Nucleus accumbens (tissue), 56 donors: ENCODE measurements around the gene PCDHGB1.
"Not testable (repeated sequence)": the region's sequence is repeated elsewhere in the genome, so short reads cannot be mapped to it uniquely, and the experiment has no call there.

Source experiments
- DNase-seq, 56 donors: peaks; one replicate each; lab custom pipeline; 2025; lab: John Stamatoyannopoulos, UW

Gene PCDHGB1

GRCh38 chr5:141343953-141344463, 5.9 kb upstream of the PCDHGB1 start:
- no peak for DNase-seq

DNA sequence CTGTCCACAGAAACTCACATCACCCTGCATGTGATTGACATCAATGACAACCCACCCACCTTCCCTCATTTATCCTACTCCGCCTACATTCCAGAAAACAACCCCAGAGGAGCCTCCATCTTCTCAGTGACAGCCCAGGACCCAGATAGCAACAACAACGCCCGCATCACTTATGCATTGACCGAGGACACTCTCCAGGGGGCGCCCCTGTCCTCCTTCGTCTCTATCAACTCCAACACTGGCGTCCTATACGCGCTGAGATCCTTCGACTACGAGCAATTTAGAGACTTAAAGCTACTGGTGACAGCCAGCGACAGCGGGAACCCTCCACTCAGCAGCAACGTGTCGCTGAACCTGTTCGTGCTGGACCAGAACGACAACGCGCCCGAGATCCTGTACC, 4.6 kb upstream of the PCDHGB1 start:
- no peak for DNase-seq

GRCh38 chr5:141346017-141346416, 3.9 kb upstream of the PCDHGB1 start:
- not testable (repeated sequence) for DNase-seq

GRCh38 chr5:141351591-141351990, 1.7 kb downstream of the PCDHGB1 start:
- no peak for DNase-seq

- DNase-seq, result no peak
Observed at GRCh38 chr5:141354900-141355469, 5.1 kb downstream of the PCDHGB1 start, which contains the start of gene PCDHGA4. Gene PCDHGA4 (plus strand): TSS chr5:141355021. CDS start chr5:141355108, 87 bp downstream.

DNA sequence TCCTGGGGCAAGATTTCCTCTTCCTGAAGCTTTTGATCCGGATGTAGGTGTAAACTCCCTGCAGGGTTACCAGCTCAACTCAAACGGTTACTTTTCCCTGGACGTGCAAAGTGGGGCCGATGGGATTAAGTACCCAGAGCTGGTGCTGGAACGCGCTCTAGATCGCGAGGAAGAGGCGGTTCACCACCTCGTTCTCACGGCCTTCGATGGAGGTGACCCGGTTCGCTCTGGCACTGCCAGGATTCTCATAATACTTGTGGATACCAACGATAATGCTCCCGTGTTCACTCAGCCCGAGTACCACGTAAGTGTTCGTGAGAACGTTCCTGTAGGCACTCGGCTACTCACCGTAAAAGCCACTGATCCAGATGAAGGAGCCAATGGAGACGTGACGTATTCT, 5.7 kb downstream of the PCDHGB1 start:
- no peak for DNase-seq

GRCh38 chr5:141356133-141356532, 6.2 kb downstream of the PCDHGB1 start:
- no peak for DNase-seq

GRCh38 chr5:141356950-141357349, 7.1 kb downstream of the PCDHGB1 start:
- DNase-seq, result no peak

- peak in 1 of 56 donors; percentile 5 for DNase-seq
Observed at GRCh38 chr5:141359790-141360426, 10.0 kb downstream of the PCDHGB1 start, which contains the start of gene PCDHGB2. Gene PCDHGB2 (plus strand): TSS chr5:141359994. CDS start chr5:141360136, 142 bp downstream.

- no peak for DNase-seq
Observed at GRCh38 chr5:141360685-141361084, 10.8 kb downstream of the PCDHGB1 start.

GRCh38 chr5:141362719-141363118, 12.8 kb downstream of the PCDHGB1 start:
- DNase-seq, result no peak

- no peak for DNase-seq
Observed at GRCh38 chr5:141363952-141364660, 14.2 kb downstream of the PCDHGB1 start, which contains the start of gene PCDHGA5. Gene PCDHGA5 (plus strand): TSS chr5:141364162. CDS start chr5:141364331, 169 bp downstream.

DNA sequence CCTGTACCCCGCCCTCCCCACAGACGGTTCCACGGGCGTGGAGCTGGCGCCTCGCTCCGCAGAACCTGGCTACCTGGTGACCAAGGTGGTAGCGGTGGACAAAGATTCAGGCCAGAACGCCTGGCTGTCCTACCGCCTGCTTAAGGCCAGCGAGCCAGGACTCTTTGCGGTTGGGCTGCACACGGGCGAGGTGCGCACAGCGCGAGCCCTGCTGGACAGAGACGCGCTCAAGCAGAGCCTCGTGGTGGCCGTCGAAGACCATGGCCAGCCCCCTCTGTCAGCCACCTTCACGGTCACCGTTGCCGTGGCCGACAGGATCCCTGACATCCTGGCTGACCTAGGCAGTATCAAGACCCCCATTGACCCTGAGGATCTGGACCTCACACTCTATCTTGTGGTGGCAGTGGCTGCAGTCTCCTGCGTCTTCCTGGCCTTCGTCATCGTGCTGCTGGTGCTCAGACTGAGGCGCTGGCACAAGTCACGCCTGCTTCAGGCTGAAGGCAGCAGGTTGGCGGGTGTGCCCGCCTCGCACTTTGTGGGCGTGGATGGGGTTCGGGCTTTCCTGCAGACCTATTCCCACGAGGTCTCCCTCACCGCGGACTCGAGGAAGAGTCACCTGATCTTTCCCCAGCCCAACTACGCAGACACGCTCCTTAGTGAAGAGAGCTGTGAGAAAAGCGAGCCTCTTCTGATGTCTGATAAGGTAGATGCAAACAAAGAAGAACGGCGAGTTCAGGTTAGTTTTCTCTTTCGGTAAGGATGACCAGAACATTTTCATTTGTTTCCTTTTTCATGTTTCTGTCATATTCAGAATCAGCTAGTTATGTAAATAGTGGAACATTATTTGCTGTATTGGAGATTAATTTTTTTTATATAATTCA, 16.4 kb downstream of the PCDHGB1 start:
- no peak for DNase-seq

DNA sequence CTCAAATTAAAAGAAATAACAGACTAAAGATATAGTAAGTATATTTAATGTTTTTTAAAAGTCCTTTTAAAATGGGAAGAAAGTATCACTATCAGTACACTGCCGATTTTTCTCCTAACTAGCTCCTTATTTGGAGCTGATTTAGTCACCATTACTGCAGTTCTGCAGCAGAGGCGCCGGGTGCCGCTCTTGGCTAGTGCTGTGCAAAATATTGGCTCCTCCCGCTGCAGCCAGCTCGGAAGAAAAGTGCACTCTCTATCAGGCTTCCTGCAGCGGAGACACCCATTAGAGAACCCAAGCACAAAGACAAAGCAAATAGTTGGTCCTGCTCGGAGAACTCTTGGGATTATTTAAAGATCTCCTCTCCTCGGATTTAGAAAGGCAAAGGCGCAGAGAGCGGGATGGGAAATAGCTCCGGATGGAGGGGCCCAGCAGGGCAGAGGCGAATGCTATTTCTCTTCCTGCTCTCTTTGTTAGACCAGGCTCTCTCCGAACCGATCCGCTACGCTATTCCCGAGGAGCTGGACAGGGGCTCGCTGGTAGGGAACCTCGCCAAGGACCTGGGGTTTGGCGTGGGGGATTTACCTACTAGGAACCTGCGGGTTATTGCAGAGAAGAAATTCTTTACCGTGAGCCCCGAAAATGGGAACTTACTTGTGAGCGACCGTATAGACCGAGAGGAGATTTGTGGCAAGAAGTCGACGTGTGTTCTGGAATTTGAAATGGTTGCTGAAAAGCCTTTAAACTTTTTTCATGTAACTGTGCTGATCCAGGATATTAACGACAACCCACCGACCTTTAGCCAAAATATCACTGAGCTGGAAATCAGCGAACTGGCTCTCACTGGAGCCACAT, 20.3 kb downstream of the PCDHGB1 start, which contains the start of gene PCDHGB3:
Gene PCDHGB3, plus strand, starts transcription at position 249 of the 855 bp plus-strand sequence. Its CDS starts 153 bp downstream, at position 402.
- peak in 1 of 56 donors; percentile 16 for DNase-seq

DNA sequence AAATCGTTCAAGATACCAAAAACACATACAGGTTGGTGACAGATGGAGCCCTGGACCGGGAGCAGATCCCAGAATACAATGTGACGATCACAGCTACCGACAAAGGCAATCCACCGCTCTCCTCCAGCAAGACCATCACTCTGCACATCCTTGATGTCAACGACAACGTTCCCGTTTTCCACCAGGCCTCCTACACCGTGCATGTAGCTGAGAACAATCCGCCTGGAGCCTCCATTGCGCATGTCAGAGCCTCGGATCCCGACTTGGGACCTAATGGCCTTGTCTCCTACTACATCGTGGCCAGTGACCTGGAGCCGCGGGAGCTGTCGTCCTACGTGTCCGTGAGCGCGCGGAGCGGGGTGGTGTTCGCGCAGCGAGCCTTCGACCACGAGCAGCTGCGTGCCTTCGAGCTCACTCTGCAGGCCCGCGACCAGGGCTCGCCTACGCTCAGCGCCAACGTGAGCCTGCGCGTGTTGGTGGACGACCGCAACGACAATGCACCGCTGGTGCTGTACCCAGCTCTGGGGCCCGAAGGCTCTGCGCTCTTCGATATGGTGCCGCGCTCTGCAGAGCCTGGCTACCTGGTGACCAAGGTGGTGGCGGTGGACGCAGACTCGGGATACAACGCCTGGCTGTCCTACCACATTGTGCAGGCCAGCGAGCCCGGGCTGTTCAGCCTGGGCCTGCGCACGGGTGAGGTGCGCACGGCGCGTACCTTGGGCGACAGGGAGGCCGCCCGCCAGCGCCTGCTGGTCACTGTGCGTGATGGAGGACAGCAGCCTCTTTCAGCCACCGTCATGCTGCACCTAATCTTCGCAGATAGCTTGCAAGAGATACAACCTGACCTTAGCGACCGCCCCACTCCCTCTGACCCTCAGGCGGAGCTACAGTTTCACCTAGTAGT, 21.9 kb downstream of the PCDHGB1 start:
- DNase-seq, result no peak

DNA sequence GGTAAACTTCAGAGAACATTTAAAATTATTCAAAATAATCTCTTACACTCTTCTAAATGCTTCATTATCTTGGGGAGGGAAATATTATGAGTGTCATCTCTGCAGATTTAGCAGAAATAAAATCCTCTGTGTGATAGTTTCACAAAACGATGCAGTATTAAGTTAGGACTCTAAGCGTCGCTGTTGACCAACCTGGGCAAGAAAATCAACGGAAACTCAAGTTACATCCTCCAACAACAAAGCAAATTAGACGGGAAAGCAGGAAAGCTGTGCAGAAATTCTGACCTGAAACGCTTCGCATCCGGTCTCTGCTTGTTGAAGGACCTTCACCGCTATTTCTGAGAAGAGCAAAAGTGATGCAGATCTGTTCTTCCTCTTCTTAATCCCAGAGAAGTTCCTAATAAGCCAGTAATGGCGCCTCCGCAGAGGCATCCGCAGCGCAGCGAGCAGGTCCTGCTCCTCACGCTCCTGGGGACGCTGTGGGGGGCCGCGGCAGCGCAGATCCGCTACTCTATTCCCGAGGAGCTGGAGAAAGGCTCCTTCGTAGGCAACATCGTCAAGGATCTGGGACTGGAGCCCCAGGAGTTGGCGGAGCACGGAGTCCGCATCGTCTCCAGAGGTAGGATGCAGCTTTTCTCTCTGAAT, 23.9 kb downstream of the PCDHGB1 start, which contains the start of gene PCDHGA6:
Gene PCDHGA6, plus strand, starts transcription at position 219 of the 645 bp plus-strand sequence. Its CDS starts 193 bp downstream, at position 412.
- DNase-seq, result no peak

DNA sequence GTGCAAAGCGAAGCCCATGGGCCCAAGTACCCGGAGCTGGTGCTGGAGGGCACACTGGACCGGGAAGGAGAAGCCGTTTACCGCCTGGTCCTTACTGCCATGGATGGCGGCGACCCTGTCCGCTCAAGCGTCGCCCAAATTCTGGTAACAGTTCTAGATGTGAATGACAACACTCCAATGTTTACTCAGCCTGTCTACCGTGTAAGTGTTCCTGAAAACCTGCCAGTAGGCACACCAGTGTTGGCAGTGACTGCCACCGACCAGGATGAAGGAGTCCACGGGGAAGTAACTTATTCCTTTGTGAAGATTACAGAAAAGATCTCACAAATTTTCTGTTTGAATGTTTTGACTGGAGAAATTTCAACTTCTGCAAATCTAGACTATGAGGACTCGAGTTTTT, 24.7 kb downstream of the PCDHGB1 start:
- DNase-seq, result no peak
